ENCODE data around the gene COL23A1. TPM values are rescaled to one million over a fixed set of nuclear protein-coding genes. Genes with fewer than 3 reads are reported as not detected.

The COL23A1 gene
- polyA plus RNA-seq, 3 donors = 0.11 to 0.21 TPM; not detected in 1

DNA sequence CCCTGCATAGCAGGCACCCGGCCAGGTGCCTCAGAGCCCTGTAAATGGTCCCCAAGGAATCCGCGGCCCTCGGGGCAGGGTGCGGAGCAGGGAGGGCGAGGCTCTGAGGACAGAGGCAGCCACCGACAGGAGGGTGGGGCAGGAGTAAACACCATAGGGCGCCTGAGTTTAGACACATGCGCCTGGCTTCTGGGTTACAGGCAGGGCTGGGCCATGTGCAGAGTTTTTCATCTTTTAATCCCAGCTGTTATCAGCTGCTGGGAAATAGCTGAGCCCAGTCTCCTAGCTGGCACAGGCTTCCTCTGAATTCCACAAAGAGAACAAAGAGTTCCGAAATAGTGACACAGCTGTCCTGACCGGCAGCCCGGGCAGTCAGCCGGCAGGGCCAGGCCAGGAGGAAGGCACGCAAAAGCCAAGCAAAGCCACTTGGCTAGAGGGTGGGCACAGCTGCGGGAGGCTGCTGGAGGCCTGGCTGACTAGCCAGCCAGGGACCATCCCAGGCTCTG lies 258.6 kb downstream of the COL23A1 start:
- no peaks in the 10 kb centered on the region for H4K20me1 ChIP-seq (ENCODE audit: insufficient read depth, low read length)
- no peaks in the 10 kb centered on the region for H3K36me3 ChIP-seq (replicated peaks in 1 of 2; ENCODE audit: control insufficient read depth in 1 of 2, insufficient read depth in 2 of 2, low read length in 2 of 2)
- H3K4me3 Mint-ChIP-seq = no peak overlapping the region
- TF ChIP-seq, protein P1, sequence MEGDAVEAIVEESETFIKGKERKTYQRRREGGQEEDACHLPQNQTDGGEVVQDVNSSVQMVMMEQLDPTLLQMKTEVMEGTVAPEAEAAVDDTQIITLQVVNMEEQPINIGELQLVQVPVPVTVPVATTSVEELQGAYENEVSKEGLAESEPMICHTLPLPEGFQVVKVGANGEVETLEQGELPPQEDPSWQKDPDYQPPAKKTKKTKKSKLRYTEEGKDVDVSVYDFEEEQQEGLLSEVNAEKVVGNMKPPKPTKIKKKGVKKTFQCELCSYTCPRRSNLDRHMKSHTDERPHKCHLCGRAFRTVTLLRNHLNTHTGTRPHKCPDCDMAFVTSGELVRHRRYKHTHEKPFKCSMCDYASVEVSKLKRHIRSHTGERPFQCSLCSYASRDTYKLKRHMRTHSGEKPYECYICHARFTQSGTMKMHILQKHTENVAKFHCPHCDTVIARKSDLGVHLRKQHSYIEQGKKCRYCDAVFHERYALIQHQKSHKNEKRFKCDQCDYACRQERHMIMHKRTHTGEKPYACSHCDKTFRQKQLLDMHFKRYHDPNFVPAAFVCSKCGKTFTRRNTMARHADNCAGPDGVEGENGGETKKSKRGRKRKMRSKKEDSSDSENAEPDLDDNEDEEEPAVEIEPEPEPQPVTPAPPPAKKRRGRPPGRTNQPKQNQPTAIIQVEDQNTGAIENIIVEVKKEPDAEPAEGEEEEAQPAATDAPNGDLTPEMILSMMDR (IDR thresholded peaks at IDR 0.05) = no peak
- DNase-seq = no peak
- H3K27ac Mint-ChIP-seq = peak overlapping the region in 2 of 7 donors; percentile 68 to 79
- no peaks in the 10 kb centered on the region for H3K36me3 Mint-ChIP-seq
- no peaks in the 10 kb centered on the region for H3K9me3 ChIP-seq (replicated peaks in 1 of 2; ENCODE audit: control insufficient read depth in 1 of 2, insufficient read depth in 1 of 2, low read length in 2 of 2)
- peak overlapping the region; percentile 62 for H2AFZ ChIP-seq (ENCODE audit: insufficient read depth, low read depth, low read length, poor library complexity, severe bottlenecking)
- H3K4me3 ChIP-seq (replicated peaks in 1 of 3; ENCODE audit: low read depth in 2 of 3, low read length in 3 of 3) = no peak overlapping the region
- H3K9ac ChIP-seq (ENCODE audit: insufficient read depth, low read length, poor library complexity, severe bottlenecking) = no peak overlapping the region
- H3K27me3 Mint-ChIP-seq (ENCODE audit: low read depth in 3 of 3) = peaks cover 0 to 1% (median 0%) of the 10 kb centered on the region in 3 donors
- H3K27me3 ChIP-seq (ENCODE audit: control insufficient read depth in 2 of 2, insufficient read depth in 2 of 2, low read length in 2 of 2) = no peaks in the 10 kb centered on the region
- peaks cover 26 to 39% of the 10 kb centered on the region in 2 donors for H3K4me1 ChIP-seq (ENCODE audit: control insufficient read depth in 1 of 2, insufficient read depth in 2 of 2, low read length in 2 of 2)
- H3K27ac ChIP-seq (ENCODE audit: low read depth in 1 of 2, low read length in 2 of 2) = no peak overlapping the region
- H3K4me2 ChIP-seq (replicated peaks; ENCODE audit: extremely low read depth, low read length, poor library complexity, severe bottlenecking) = no peak overlapping the region
- 95% methylated on average over 15 of the region's 15 CpGs for WGBS (ENCODE audit: insufficient coverage)
- peaks cover 0 to 3% (median 0%) of the 10 kb centered on the region in 7 donors for H3K9me3 Mint-ChIP-seq
- intact Hi-C loops (cut with micrococcal nuclease) = no loop called here
- no peaks in the 10 kb centered on the region for H3K79me2 ChIP-seq (ENCODE audit: insufficient read depth, low read length)
- H3K4me1 Mint-ChIP-seq = peaks cover 25% of the 10 kb centered on the region

DNA sequence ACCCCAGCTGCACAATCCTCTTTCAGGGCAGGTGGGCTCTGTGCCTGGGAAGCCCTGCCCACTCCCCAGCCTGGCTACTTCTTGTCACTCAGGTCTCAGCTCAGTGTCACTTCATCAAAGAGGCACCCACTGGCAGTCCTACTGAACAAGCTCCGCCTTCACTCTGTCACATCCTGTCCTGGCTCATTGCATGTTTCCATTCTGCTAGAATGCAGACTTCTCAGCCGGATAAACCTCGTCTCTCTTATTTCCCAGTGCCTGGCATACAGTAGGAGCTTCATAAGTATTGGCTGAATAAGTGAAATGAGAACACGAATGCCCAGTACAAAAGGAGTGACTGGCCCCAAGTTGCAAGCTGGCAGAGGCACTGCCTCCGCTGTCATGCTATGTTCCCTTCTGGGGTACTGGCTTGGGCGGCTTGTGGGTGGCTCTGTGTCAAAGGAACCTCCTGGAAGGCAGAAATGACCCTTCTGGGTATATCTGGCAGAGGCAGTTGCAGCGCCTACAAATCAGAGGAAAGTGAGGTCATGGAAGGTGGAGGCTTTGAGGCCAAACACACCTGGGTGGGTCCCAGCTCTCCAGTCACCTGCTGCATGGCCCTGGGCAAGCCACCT lies 259.3 kb downstream of the COL23A1 start:
- Histone ChIP-seq H3K27me3 (ENCODE audit: control insufficient read depth in 2 of 2, insufficient read depth in 2 of 2, low read length in 2 of 2) (no peaks in the 10 kb centered on the region), H3K9me3 (replicated peaks in 1 of 2; ENCODE audit: control insufficient read depth in 1 of 2, insufficient read depth in 1 of 2, low read length in 2 of 2) (no peaks in the 10 kb centered on the region), H3K36me3 (replicated peaks in 1 of 2; ENCODE audit: control insufficient read depth in 1 of 2, insufficient read depth in 2 of 2, low read length in 2 of 2) (no peaks in the 10 kb centered on the region), H2AFZ (ENCODE audit: insufficient read depth, low read depth, low read length, poor library complexity, severe bottlenecking) (peak overlapping the region; percentile 62), H3K4me3 (replicated peaks in 1 of 3; ENCODE audit: low read depth in 2 of 3, low read length in 3 of 3) (no peak overlapping the region), H3K4me2 (replicated peaks; ENCODE audit: extremely low read depth, low read length, poor library complexity, severe bottlenecking) (no peak overlapping the region), H3K9ac (ENCODE audit: insufficient read depth, low read length, poor library complexity, severe bottlenecking) (no peak overlapping the region), H3K27ac (ENCODE audit: low read depth in 1 of 2, low read length in 2 of 2) (no peak overlapping the region), H3K4me1 (ENCODE audit: control insufficient read depth in 1 of 2, insufficient read depth in 2 of 2, low read length in 2 of 2) (peaks cover 26 to 39% of the 10 kb centered on the region in 2 donors), H3K79me2 (ENCODE audit: insufficient read depth, low read length) (no peaks in the 10 kb centered on the region), H4K20me1 (ENCODE audit: insufficient read depth, low read length) (no peaks in the 10 kb centered on the region)
- TF ChIP-seq, protein P1 (IDR thresholded peaks at IDR 0.05) = no peak
- peak in 2 of 3 donors; percentile 26 to 55 for DNase-seq
- Mint-ChIP-seq H3K4me1 (peaks cover 25% of the 10 kb centered on the region), H3K9me3 (peaks cover 0 to 3% (median 0%) of the 10 kb centered on the region in 7 donors), H3K27ac (peak overlapping the region in 5 of 7 donors; percentile 8 to 84 (median 79)), H3K27me3 (ENCODE audit: low read depth in 3 of 3) (peaks cover 0 to 1% (median 0%) of the 10 kb centered on the region in 3 donors), H3K4me3 (no peak overlapping the region), H3K36me3 (no peaks in the 10 kb centered on the region)
- intact Hi-C loops (cut with micrococcal nuclease) = no loop called here
- WGBS (ENCODE audit: insufficient coverage) = 97% methylated on average over 5 of the region's 7 CpGs
